ENCODE results near the gene ABCA3. TPM values are rescaled to one million over a fixed set of nuclear protein-coding genes. Genes with fewer than 3 reads are reported as not detected.

The ABCA3 gene
- polyA plus RNA-seq, 1 donor, result 4.7 TPM

DNA sequence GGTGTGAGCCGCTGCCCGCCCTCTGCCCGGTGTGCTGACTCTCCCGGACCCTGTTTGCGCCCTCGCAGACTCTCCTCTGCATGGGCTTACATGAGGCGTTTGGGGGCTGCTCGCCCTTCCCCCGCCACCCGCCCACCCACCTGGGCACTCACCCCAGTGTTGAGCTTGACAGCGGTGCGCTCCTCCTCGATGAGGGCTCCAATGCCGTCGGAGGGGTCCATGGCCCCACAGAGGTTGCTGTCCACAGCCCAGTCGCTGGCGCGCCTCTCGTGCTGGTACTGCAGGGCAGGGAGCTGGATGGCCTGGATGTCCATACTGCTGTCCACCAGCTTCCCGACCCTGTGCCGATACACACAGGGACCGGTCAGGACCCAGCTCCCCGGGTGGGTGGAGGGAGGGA lies 51.2 kb downstream of the ABCA3 start:
- H3K9me3 ChIP-seq (ENCODE audit: control insufficient read depth, low read depth, low read length), result no peaks in the 10 kb centered on the region
- H3K36me3 ChIP-seq (ENCODE audit: control insufficient read depth, insufficient read depth, low read length), result no peaks in the 10 kb centered on the region
- H3K4me1 ChIP-seq (ENCODE audit: control insufficient read depth, insufficient read depth, low read length), result no peaks in the 10 kb centered on the region
- H3K27me3 ChIP-seq (ENCODE audit: control insufficient read depth, insufficient read depth, low read length), result no peaks in the 10 kb centered on the region
- WGBS (ENCODE audit: insufficient coverage, low lambda C conversion rate), result no CpG with 5 or more reads among the region's 23 CpGs
- no peak overlapping the region for H3K27ac ChIP-seq (ENCODE audit: low read length)
- DNase-seq, result no peak
- no peak overlapping the region for H3K4me3 ChIP-seq (ENCODE audit: low read length)

DNA sequence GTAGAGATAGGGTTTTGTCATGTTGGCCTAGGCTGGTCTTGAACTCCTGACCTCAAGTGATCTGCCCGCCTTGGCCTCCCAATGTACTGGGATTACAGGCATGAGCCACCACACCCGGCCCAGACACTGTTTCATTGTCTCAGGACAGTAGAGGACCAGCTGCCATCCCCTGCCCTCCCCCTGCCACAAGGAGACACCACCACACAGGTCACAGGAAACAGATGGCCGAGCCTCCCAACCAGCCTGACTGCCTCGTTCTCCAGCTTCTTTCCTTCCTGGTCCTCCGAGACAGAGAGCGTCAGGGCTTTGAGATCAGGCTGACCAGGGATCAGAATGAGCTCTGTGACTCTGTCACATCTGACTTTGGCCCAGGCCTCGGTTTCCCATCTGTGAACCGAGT lies 51.8 kb downstream of the ABCA3 start:
- no CpG with 5 or more reads among the region's 8 CpGs for WGBS (ENCODE audit: insufficient coverage, low lambda C conversion rate)

GRCh38 chr16:2287916-2288547 lies 52.5 kb downstream of the ABCA3 start:
- Histone ChIP-seq H3K9me3 (ENCODE audit: control insufficient read depth, low read depth, low read length) (no peaks in the 10 kb centered on the region), H3K4me1 (ENCODE audit: control insufficient read depth, insufficient read depth, low read length) (no peaks in the 10 kb centered on the region), H3K27ac (ENCODE audit: low read length) (no peak overlapping the region), H3K4me3 (ENCODE audit: low read length) (no peak overlapping the region), H3K36me3 (ENCODE audit: control insufficient read depth, insufficient read depth, low read length) (no peaks in the 10 kb centered on the region), H3K27me3 (ENCODE audit: control insufficient read depth, insufficient read depth, low read length) (no peaks in the 10 kb centered on the region)
- no CpG with 5 or more reads among the region's 35 CpGs for WGBS (ENCODE audit: insufficient coverage, low lambda C conversion rate)
- no peak for DNase-seq

More for the DNA sequence above, 51.8 kb downstream of the ABCA3 start:
- DNase-seq, result no peak
- Histone ChIP-seq H3K4me1 (ENCODE audit: control insufficient read depth, insufficient read depth, low read length) (no peaks in the 10 kb centered on the region), H3K9me3 (ENCODE audit: control insufficient read depth, low read depth, low read length) (no peaks in the 10 kb centered on the region), H3K4me3 (ENCODE audit: low read length) (no peak overlapping the region), H3K36me3 (ENCODE audit: control insufficient read depth, insufficient read depth, low read length) (no peaks in the 10 kb centered on the region), H3K27me3 (ENCODE audit: control insufficient read depth, insufficient read depth, low read length) (no peaks in the 10 kb centered on the region), H3K27ac (ENCODE audit: low read length) (no peak overlapping the region)

GRCh38 chr16:2286550-2286949 lies 54.0 kb downstream of the ABCA3 start:
- Histone ChIP-seq H3K9me3 (ENCODE audit: control insufficient read depth, low read depth, low read length) (no peaks in the 10 kb centered on the region), H3K36me3 (ENCODE audit: control insufficient read depth, insufficient read depth, low read length) (no peaks in the 10 kb centered on the region), H3K4me3 (ENCODE audit: low read length) (no peak overlapping the region), H3K4me1 (ENCODE audit: control insufficient read depth, insufficient read depth, low read length) (no peaks in the 10 kb centered on the region), H3K27me3 (ENCODE audit: control insufficient read depth, insufficient read depth, low read length) (no peaks in the 10 kb centered on the region), H3K27ac (ENCODE audit: low read length) (no peak overlapping the region)
- whole genome bisulfite sequencing (ENCODE audit: insufficient coverage, low lambda C conversion rate), result no CpG with 5 or more reads among the region's 17 CpGs
- DNase-seq, result no peak

GRCh38 chr16:2285731-2286191 lies 54.8 kb downstream of the ABCA3 start:
- whole genome bisulfite sequencing (ENCODE audit: insufficient coverage, low lambda C conversion rate), result no CpG with 5 or more reads among the region's 13 CpGs
- no peak for DNase-seq
- Histone ChIP-seq H3K9me3 (ENCODE audit: control insufficient read depth, low read depth, low read length) (no peaks in the 10 kb centered on the region), H3K4me3 (ENCODE audit: low read length) (no peak overlapping the region), H3K4me1 (ENCODE audit: control insufficient read depth, insufficient read depth, low read length) (no peaks in the 10 kb centered on the region), H3K36me3 (ENCODE audit: control insufficient read depth, insufficient read depth, low read length) (no peaks in the 10 kb centered on the region), H3K27ac (ENCODE audit: low read length) (no peak overlapping the region), H3K27me3 (ENCODE audit: control insufficient read depth, insufficient read depth, low read length) (no peaks in the 10 kb centered on the region)

- no CpG with 5 or more reads among the region's 35 CpGs for WGBS (ENCODE audit: insufficient coverage, low lambda C conversion rate)
- H3K27me3 ChIP-seq (ENCODE audit: control insufficient read depth, insufficient read depth, low read length), result peaks cover 2% of the 10 kb centered on the region
- no peaks in the 10 kb centered on the region for H3K36me3 ChIP-seq (ENCODE audit: control insufficient read depth, insufficient read depth, low read length)
- no peak overlapping the region for H3K27ac ChIP-seq (ENCODE audit: low read length)
- DNase-seq, result no peak
- no peak overlapping the region for H3K4me3 ChIP-seq (ENCODE audit: low read length)
- H3K9me3 ChIP-seq (ENCODE audit: control insufficient read depth, low read depth, low read length), result no peaks in the 10 kb centered on the region
- H3K4me1 ChIP-seq (ENCODE audit: control insufficient read depth, insufficient read depth, low read length), result no peaks in the 10 kb centered on the region
Observed at GRCh38 chr16:2284797-2285576, 55.5 kb downstream of the ABCA3 start.

DNA sequence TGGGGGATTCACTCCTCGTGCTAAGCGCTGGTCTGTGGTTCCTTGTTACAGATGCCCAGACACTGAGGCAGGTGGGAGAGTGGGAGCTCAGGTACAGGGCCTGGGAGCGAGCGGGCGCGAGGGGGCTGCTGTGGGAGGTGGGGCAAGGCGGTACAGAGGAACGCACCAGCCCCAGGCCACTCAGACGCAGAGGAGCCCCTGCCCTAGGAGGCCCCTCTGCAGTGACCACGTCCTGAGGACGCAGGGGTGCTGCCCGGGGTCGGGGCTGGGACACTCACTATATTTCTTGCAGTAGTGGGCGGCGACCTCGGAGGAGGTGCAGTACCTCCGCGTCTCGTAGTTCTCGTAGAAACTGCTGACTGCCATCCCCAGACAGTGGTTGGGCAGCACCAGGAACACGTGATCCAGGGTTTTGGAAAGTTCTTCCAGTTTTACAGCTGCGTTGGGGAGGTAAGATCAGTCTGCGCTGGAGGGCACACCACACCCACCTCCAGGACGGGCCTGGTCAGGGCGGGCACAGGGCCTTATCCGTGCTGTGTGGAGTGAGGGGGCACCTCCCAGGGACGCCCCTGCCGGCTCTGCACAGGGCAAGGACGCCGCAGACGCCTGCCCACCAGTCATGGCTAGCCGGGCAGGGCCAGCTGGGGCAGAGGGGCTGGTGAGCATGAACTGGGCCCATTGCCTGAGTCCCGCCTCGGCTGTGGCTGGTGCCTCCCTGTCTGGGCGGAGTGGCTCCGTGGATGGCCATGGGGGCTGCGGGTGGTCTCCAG lies 56.3 kb downstream of the ABCA3 start:
- no peak for DNase-seq
- Histone ChIP-seq H3K27ac (ENCODE audit: low read length) (no peak overlapping the region), H3K4me3 (ENCODE audit: low read length) (no peak overlapping the region), H3K36me3 (ENCODE audit: control insufficient read depth, insufficient read depth, low read length) (no peaks in the 10 kb centered on the region), H3K27me3 (ENCODE audit: control insufficient read depth, insufficient read depth, low read length) (peaks cover 5% of the 10 kb centered on the region), H3K4me1 (ENCODE audit: control insufficient read depth, insufficient read depth, low read length) (no peaks in the 10 kb centered on the region), H3K9me3 (ENCODE audit: control insufficient read depth, low read depth, low read length) (no peaks in the 10 kb centered on the region)
- WGBS (ENCODE audit: insufficient coverage, low lambda C conversion rate), result no CpG with 5 or more reads among the region's 37 CpGs

- no peaks in the 10 kb centered on the region for H3K4me1 ChIP-seq (ENCODE audit: control insufficient read depth, insufficient read depth, low read length)
- H3K27me3 ChIP-seq (ENCODE audit: control insufficient read depth, insufficient read depth, low read length), result peaks cover 9% of the 10 kb centered on the region
- WGBS (ENCODE audit: insufficient coverage, low lambda C conversion rate), result no CpG with 5 or more reads among the region's 26 CpGs
- no peak overlapping the region for H3K4me3 ChIP-seq (ENCODE audit: low read length)
- no peak for DNase-seq
- H3K9me3 ChIP-seq (ENCODE audit: control insufficient read depth, low read depth, low read length), result no peaks in the 10 kb centered on the region
- H3K27ac ChIP-seq (ENCODE audit: low read length), result no peak overlapping the region
- H3K36me3 ChIP-seq (ENCODE audit: control insufficient read depth, insufficient read depth, low read length), result no peaks in the 10 kb centered on the region
Observed at GRCh38 chr16:2282866-2283555, 57.5 kb downstream of the ABCA3 start.

DNA sequence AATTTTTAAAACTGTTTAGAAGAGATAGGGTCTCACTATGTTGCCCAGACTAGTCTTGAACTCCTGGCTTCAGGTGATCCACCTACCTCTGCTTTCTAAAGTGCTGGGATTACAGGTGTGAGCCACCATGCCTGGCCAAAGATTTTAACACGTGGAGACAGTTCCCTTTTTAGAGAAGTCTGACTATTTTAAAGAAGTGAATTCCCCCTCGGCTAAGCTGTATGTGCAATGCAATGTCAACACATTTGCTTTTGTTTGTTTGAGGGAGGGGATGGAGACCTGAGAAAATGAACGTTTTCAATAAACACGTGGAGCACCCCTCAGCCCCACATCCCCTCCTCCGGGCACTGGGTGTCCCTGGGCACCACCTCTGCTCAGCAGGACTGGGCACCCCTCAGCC lies 58.3 kb downstream of the ABCA3 start:
- no peaks in the 10 kb centered on the region for H3K9me3 ChIP-seq (ENCODE audit: control insufficient read depth, low read depth, low read length)
- no peak for DNase-seq
- H3K27me3 ChIP-seq (ENCODE audit: control insufficient read depth, insufficient read depth, low read length), result peaks cover 15% of the 10 kb centered on the region
- H3K4me3 ChIP-seq (ENCODE audit: low read length), result no peak overlapping the region
- H3K36me3 ChIP-seq (ENCODE audit: control insufficient read depth, insufficient read depth, low read length), result no peaks in the 10 kb centered on the region
- H3K27ac ChIP-seq (ENCODE audit: low read length), result no peak overlapping the region
- no peaks in the 10 kb centered on the region for H3K4me1 ChIP-seq (ENCODE audit: control insufficient read depth, insufficient read depth, low read length)
- WGBS (ENCODE audit: insufficient coverage, low lambda C conversion rate), result 33% methylated on average over 1 of the region's 5 CpGs

DNA sequence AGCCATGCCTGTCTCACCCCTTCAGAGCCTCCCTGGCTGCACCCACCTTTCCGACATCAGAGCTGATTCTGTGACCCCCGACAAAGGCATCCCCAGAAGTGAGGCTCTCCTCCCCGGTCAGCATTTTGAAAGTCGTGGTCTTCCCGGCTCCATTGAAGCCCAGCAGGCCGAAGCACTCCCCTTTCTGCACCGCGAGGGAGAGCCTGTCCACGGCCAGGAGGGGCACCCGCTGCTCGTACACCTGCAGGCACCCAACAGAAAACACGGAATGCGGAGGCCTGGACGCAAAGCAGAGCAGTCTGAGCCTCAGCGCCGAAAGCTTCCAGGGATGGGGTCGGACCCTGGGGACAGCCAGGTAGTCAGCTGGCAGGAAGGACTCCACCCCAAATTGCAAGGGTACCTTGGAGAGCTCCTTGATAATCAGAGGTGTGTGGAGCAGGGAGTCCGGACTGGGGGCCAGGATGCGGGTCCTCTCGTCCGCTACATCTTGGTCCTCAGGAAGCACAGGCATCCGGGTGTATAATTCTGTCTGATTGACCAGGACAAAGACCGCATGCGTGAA lies 59.5 kb downstream of the ABCA3 start:
- Histone ChIP-seq H3K9me3 (ENCODE audit: control insufficient read depth, low read depth, low read length) (no peaks in the 10 kb centered on the region), H3K27ac (ENCODE audit: low read length) (no peak overlapping the region), H3K36me3 (ENCODE audit: control insufficient read depth, insufficient read depth, low read length) (no peaks in the 10 kb centered on the region), H3K27me3 (ENCODE audit: control insufficient read depth, insufficient read depth, low read length) (peaks cover 27% of the 10 kb centered on the region), H3K4me1 (ENCODE audit: control insufficient read depth, insufficient read depth, low read length) (no peaks in the 10 kb centered on the region), H3K4me3 (ENCODE audit: low read length) (no peak overlapping the region)
- no peak for DNase-seq
- WGBS (ENCODE audit: insufficient coverage, low lambda C conversion rate), result no CpG with 5 or more reads among the region's 24 CpGs

Data from large intestine (tissue), 3 donors.